Urinary bladder (tissue), 4 donors: ENCODE measurements around the gene DUSP15. TPM values are rescaled to one million over a fixed set of nuclear protein-coding genes. Genes with fewer than 3 reads are reported as not detected.

Source experiments
- DNase-seq: peaks from one replicate; pipeline ENCODE4 v3.0.0-alpha.2; 2015; ENCODE audit errors: extremely low spot score
- H3K27ac ChIP-seq: one replicate; pipeline ENCODE4 v1.5.1; 2013; ENCODE audit warnings: low read depth, mild to moderate bottlenecking, moderate library complexity
- H3K36me3 ChIP-seq: one replicate; pipeline ENCODE4 v1.6.1; 2013; ENCODE audit warnings: mild to moderate bottlenecking, moderate library complexity; ENCODE audit not compliant: insufficient read depth
- H3K4me1 ChIP-seq: one replicate; pipeline ENCODE4 v1.6.1; 2013; ENCODE audit warnings: mild to moderate bottlenecking, moderate library complexity; ENCODE audit not compliant: insufficient read depth
- H3K4me3 ChIP-seq: one replicate; pipeline ENCODE4 v1.5.1; 2013; ENCODE audit warnings: low read depth, low read length
- WGBS: extraction: QIAGEN DNeasy Blood & Tissue Kit; methylation state at CpG from one replicate; pipeline ENCODE4 v1.1.7; 2013; 5-methylcytosine and 5-hydroxymethylcytosine counted together
- polyA plus RNA-seq: library from polyadenylated mRNA; stranded (reverse); fragments of 200-250 nt; gene quantifications from one replicate; pipeline ENCODE4 v1.2.3, GENCODE V29; 2013
- total RNA-seq: library from RNA; depleted of rRNA; stranded (reverse); fragments of >200 nt; gene quantifications from one replicate; pipeline ENCODE4 v1.2.3, GENCODE V29; 2014
- donor health status: healthy with polysubstance abuse.
- donor health status: healthy.

The DUSP15 gene
- total and polyA plus RNA-seq, 2 donors = 1.4 to 4.0 TPM

DNA sequence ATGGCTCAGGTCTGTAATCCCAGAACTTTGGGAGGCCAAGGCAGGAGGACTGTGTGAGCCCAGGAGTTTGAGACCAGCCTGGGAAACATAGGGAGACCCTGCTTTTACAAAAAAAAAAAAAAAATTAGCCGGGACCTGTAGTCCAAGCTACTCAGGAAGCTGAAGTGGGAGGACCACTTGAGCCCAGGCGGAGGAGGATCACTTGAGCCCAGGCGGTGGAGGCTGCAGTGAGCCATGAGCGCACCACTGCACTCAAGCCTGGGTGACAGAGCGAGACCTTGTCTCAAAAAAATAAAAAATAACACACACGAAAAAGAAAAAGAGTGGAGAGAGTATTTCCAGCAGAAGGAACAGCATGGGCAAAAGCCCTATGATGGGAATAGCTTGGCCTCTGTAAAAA, 2.1 kb upstream of the DUSP15 start:
- no peak overlapping the region for H3K4me3 ChIP-seq
- no peaks in the 10 kb centered on the region for H3K4me1 ChIP-seq
- no peak for DNase-seq
- 95% methylated on average over 6 of the region's 6 CpGs for WGBS
- H3K27ac ChIP-seq = no peak overlapping the region
- no peaks in the 10 kb centered on the region for H3K36me3 ChIP-seq

GRCh38 chr20:31871618-31871954, 1.3 kb upstream of the DUSP15 start:
- no peak for DNase-seq
- H3K27ac ChIP-seq = no peak overlapping the region
- WGBS = 95% methylated on average over 1 of the region's 1 CpG
- no peak overlapping the region for H3K4me3 ChIP-seq
- no peaks in the 10 kb centered on the region for H3K36me3 ChIP-seq
- H3K4me1 ChIP-seq = no peaks in the 10 kb centered on the region

- Histone ChIP-seq H3K36me3 (no peaks in the 10 kb centered on the region), H3K4me1 (no peaks in the 10 kb centered on the region), H3K27ac (peak overlapping the region; percentile 48), H3K4me3 (peak overlapping the region; percentile 67)
- DNase-seq = no peak
- 8% methylated on average over 24 of the region's 24 CpGs for WGBS
These were observed 645 bp upstream of the DUSP15 start for GRCh38 chr20:31870726-31871617.

DNA sequence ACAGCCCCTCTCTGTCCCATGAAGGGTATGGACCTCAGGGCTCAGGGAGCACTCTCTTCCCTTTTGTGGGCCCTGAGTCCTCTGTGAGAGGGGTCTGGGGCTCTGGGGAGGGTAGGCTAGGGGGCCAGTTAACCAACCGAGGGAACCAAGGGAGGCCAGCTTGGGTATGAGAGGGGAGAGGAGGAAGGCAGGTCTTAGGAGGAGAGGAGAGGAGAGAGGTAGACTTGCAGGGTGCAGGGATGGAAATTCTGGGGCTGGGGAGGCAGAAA, 720 bp downstream of the DUSP15 start:
- Histone ChIP-seq H3K27ac (no peak overlapping the region), H3K4me1 (no peaks in the 10 kb centered on the region), H3K4me3 (peak overlapping the region; percentile 67), H3K36me3 (no peaks in the 10 kb centered on the region)
- DNase-seq = no peak
- 26% methylated on average over 1 of the region's 1 CpG for WGBS

DNA sequence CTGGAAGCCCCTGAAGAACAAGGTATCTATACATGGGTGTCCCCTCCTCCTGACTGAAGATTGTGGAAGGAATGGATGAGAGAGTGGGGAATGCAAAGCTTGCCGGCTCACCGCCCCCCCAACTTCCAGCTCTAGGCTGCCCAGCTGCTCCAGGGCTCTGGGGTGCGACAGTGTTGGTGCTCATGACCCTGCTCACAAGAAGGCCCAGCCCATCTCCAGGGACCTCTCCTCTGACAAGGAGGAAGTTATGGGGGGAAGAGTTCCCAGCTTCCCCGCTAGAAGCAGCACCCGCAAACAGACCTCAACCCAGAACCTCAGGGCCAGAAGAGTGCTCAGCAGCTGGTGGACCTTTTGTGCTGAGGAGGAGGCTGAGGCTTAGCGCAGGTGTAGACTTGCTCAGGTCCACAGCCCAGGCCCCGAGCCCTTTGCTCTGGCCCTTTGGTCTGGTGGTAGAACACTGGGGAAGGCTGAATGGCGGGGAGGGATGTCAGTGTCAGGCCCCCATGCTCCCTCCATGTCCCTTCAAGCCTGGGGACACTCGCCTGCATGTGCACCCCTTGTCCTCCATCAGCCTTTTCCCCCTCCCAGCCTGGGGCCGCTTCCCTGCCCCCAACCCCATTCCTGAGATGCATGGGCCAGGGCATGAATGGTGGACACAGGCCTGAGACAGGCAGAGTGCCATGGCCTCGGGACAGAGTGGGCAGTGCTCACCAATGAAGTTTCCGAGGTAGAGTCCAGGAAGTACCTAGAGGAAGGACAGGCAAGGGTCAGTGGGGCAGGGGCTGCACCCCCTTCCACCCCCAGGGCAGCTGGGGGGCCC, 1.3 kb downstream of the DUSP15 start:
- no peak for DNase-seq
- H3K4me1 ChIP-seq = no peaks in the 10 kb centered on the region
- H3K27ac ChIP-seq = no peak overlapping the region
- WGBS = 82% methylated on average over 12 of the region's 12 CpGs
- H3K36me3 ChIP-seq = no peaks in the 10 kb centered on the region
- H3K4me3 ChIP-seq = peak overlapping the region; percentile 67

GRCh38 chr20:31866221-31866620, 4.1 kb downstream of the DUSP15 start:
- H3K4me3 ChIP-seq = no peak overlapping the region
- H3K36me3 ChIP-seq = no peaks in the 10 kb centered on the region
- no peak for DNase-seq
- H3K4me1 ChIP-seq = no peaks in the 10 kb centered on the region
- no peak overlapping the region for H3K27ac ChIP-seq
- WGBS = 76% methylated on average over 3 of the region's 3 CpGs

- H3K4me1 ChIP-seq = no peaks in the 10 kb centered on the region
- H3K4me3 ChIP-seq = no peak overlapping the region
- DNase-seq = no peak
- H3K27ac ChIP-seq = no peak overlapping the region
- H3K36me3 ChIP-seq = no peaks in the 10 kb centered on the region
- 83% methylated on average over 12 of the region's 12 CpGs for WGBS
These were observed 5.6 kb downstream of the DUSP15 start for GRCh38 chr20:31864521-31865400.

DNA sequence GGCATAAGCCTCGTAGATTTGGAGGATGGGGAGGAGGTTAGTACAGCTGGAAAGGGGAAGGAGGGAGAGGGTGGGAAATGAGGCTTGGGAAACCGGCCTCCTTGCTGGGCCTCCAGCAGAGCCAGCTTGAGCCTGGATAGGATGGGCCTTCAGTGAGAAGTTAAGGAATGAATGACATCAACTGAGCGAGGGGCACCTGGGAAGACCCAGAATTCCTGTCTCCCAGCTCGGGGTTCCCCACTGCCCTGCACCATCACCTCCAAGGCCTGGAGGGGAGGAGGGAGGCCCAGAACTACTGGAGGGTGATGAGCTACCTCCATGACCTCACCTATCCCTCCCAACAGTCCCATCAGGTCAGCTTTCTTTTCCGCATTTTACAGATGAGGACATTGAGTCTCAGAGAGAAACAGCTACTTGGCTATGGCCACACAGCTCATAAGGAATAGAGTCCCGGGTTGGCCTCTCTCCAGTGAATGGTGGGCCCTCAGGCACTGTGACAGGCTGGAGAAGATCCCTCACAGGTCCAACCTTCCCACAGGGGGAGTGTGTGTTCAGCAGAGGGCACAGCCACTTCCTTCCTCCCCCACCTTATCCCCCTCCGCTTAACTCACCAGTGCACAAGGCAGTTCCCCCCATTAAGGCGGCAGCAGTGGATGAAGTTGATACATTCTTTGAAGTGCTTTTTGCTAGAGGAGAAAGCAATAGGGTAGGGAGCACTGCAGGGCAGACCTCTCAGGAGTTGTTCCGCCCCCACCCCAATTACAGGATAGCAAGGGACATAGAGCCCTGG, 6.8 kb downstream of the DUSP15 start:
- Histone ChIP-seq H3K27ac (no peak overlapping the region), H3K4me3 (no peak overlapping the region), H3K4me1 (no peaks in the 10 kb centered on the region), H3K36me3 (no peaks in the 10 kb centered on the region)
- DNase-seq = no peak
- 88% methylated on average over 9 of the region's 9 CpGs for WGBS

GRCh38 chr20:31862506-31862905, 7.8 kb downstream of the DUSP15 start:
- Histone ChIP-seq H3K36me3 (no peaks in the 10 kb centered on the region), H3K4me1 (no peaks in the 10 kb centered on the region), H3K4me3 (no peak overlapping the region), H3K27ac (no peak overlapping the region)
- DNase-seq = no peak
- 94% methylated on average over 8 of the region's 8 CpGs for WGBS

DNA sequence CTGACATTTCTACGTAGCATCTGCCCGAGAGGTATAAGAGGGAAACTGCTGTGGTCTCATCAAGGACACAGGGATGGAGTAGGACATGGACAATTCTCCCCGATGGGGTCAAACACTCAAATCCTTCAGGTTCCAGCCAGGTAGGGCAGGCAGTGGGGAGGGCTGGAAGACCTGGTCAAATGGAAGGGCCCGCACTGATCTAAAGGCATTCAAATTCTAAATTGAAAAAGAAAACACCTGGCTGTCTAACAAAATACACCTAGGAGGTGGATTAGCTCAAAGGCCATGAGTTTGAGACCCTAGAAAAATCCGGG, 8.2 kb downstream of the DUSP15 start:
- Histone ChIP-seq H3K4me3 (no peak overlapping the region), H3K36me3 (no peaks in the 10 kb centered on the region), H3K4me1 (no peaks in the 10 kb centered on the region), H3K27ac (no peak overlapping the region)
- no peak for DNase-seq
- WGBS = 72% methylated on average over 5 of the region's 5 CpGs

DNA sequence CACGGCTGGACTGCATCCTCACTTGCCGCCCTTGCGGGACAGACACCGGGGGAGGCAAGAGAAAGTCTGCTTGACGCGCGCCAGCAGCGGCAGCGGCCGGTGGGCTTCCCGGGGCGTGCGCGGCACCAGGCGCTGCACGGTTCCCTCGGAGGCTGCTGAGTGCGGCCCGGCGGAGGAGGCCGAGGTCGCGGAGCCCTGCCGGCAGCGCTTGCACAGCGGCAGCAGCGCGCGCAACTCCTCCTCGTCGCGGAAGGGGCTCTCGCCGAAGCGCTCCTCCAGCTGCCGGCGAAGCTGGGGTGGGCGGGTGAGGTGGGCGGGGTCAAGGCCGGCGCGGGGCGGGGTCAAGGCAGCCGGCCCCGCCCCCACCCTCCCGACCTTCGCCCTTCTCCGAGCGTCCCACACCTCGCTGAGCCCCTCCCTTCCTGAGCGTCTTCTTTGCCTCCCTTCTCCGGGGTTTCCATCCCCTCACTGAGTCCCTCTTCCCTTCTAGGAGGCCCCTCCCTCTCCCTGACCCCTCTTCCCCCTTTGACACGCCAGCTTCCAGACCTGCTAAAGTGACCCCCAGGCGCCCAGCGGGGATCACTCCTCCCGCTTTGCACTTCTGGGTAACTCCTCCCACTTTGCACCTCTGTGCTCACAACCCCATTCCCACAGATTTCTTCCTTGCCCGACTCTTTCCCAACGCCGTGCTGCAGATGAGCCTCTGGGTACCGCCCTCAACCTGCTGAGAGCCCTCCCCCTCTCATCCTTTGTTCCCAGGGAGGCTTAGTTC, 8.8 kb downstream of the DUSP15 start:
- Histone ChIP-seq H3K4me3 (peak overlapping the region; percentile 50), H3K36me3 (no peaks in the 10 kb centered on the region), H3K27ac (no peak overlapping the region), H3K4me1 (no peaks in the 10 kb centered on the region)
- 6% methylated on average over 60 of the region's 60 CpGs for WGBS
- no peak for DNase-seq

GRCh38 chr20:31861135-31861384, 9.3 kb downstream of the DUSP15 start:
- H3K4me1 ChIP-seq = no peaks in the 10 kb centered on the region
- no peak overlapping the region for H3K27ac ChIP-seq
- no peak for DNase-seq
- H3K4me3 ChIP-seq = peak overlapping the region; percentile 50
- no peaks in the 10 kb centered on the region for H3K36me3 ChIP-seq
- WGBS = under 1% methylated on average over 20 of the region's 20 CpGs
